B cell (primary cell): Measurements from ENCODE around the gene DLK2. TPM values are rescaled to one million over a fixed set of nuclear protein-coding genes. Genes with fewer than 3 reads are reported as not detected.

Source experiments
- ATAC-seq: fragments of 200-7000 bp; cut with Tn5 transposase; one replicate; pipeline ENCODE4 v1.10.0; 2021; ENCODE audit warnings: low read depth, mild to moderate bottlenecking, moderate number of reproducible peaks, moderate library complexity
- CTCF ChIA-PET: fragments of 350-600 bp; sonication (Branson Sonifier 250); formaldehyde crosslinking; loops from one replicate; lab custom pipeline; 2021; ENCODE audit warnings: antibody characterized with exemption, inconsistent platforms; lab: Charles Lee
- POLR2A ChIA-PET: fragments of 350-600 bp; sonication (Branson Sonifier 250); formaldehyde crosslinking; loops from one replicate; lab custom pipeline; 2021; ENCODE audit warnings: antibody characterized with exemption; lab: Charles Lee
- DNase-seq: peaks from one replicate; pipeline ENCODE4 v3.0.0; 2013
- H2AFZ ChIP-seq: 2 replicates; pipeline ENCODE4 v1.6.1; 2012; ENCODE audit warnings: mild to moderate bottlenecking, low read depth, low read length; ENCODE audit not compliant: insufficient read depth, poor library complexity, severe bottlenecking
- H3K27ac ChIP-seq, 2 donors: 1 replicate in 1 of 2; 2 replicates in 1 of 2; pipeline ENCODE4 v1.5.1; 2012 to 2013; ENCODE audit warnings: low read length in 2 of 2, mild to moderate bottlenecking in 2 of 2, moderate library complexity in 1 of 2
- H3K27me3 ChIP-seq, 4 experiments: fragments of 200-600 bp in 1 of 4; sonication (generic) in 1 of 4; replicated peaks in 1 of 4; 1 replicate in 2 of 4; 2 replicates in 2 of 4; pipeline versions ENCODE4 v1.6.1 to v1.7.0; 2013 to 2016; ENCODE audit warnings: low read length in 3 of 4, mild to moderate bottlenecking in 2 of 4, mixed read lengths in 1 of 4, moderate library complexity in 1 of 4; ENCODE audit not compliant: insufficient read depth in 4 of 4, control insufficient read depth in 3 of 4; ENCODE audit errors: control extremely low read depth in 1 of 4
- H3K36me3 ChIP-seq, 2 experiments: replicated peaks in 1 of 2; 1 replicate in 1 of 2; 2 replicates in 1 of 2; pipeline versions ENCODE4 v1.6.1 to v1.7.1; 2013; ENCODE audit warnings: low read length in 1 of 2; ENCODE audit not compliant: insufficient read depth in 2 of 2, control insufficient read depth in 1 of 2; ENCODE audit errors: control extremely low read depth in 1 of 2, extremely low read depth in 1 of 2
- H3K4me1 ChIP-seq, 2 donors: fragments of 200-600 bp in 1 of 2; sonication (generic) in 1 of 2; 1 replicate in 1 of 2; 2 replicates in 1 of 2; pipeline versions ENCODE4 v1.5.1 to v1.6.1; 2013 to 2017; ENCODE audit warnings: low read length in 2 of 2; ENCODE audit not compliant: control insufficient read depth in 2 of 2, insufficient read depth in 2 of 2
- H3K4me2 ChIP-seq: replicated peaks from 2 replicates; pipeline ENCODE3; 2012; ENCODE audit warnings: mild to moderate bottlenecking, low read depth, low read length; ENCODE audit not compliant: poor library complexity, severe bottlenecking
- H3K4me3 ChIP-seq, 5 experiments: fragments of 200-600 bp in 1 of 5; sonication (generic) in 1 of 5; 1 replicate in 3 of 5; 2 replicates in 2 of 5; pipeline versions ENCODE4 v1.5.1 to v1.7.0; 2011 to 2016; ENCODE audit warnings: low read length in 4 of 5, mild to moderate bottlenecking in 4 of 5, low read depth in 2 of 5, control low read depth in 1 of 5, moderate library complexity in 1 of 5; ENCODE audit not compliant: insufficient read depth in 1 of 5; ENCODE audit errors: control extremely low read depth in 1 of 5, extremely low read depth in 1 of 5
- H3K79me2 ChIP-seq: fragments of 200-600 bp; sonication (generic); one replicate; pipeline ENCODE4 v1.6.0; 2016; ENCODE audit warnings: low read length; ENCODE audit not compliant: control insufficient read depth, insufficient read depth
- H3K9ac ChIP-seq: fragments of 200-600 bp; sonication (generic); 2 replicates; pipeline ENCODE4 v1.6.1; 2017; ENCODE audit warnings: mild to moderate bottlenecking, low read length, moderate library complexity
- H3K9me3 ChIP-seq, 3 donors: one replicate each; pipeline versions ENCODE4 v1.6.1 to v1.7.1; 2013; ENCODE audit warnings: low read length in 2 of 3; ENCODE audit not compliant: control insufficient read depth in 2 of 3, insufficient read depth in 1 of 3; ENCODE audit errors: control extremely low read depth in 1 of 3
- H4K20me1 ChIP-seq: 2 replicates; pipeline ENCODE4 v1.6.0; 2012; ENCODE audit warnings: mild to moderate bottlenecking, low read length; ENCODE audit not compliant: insufficient read depth, control insufficient read depth, poor library complexity, severe bottlenecking
- H3K27ac Mint-ChIP-seq: one replicate; pipeline ENCODE4 v1.8.0; 2021; ENCODE audit warnings: mixed read lengths
- H3K27me3 Mint-ChIP-seq: one replicate; pipeline ENCODE4 v1.8.0; 2021; ENCODE audit warnings: mixed read lengths
- H3K4me1 Mint-ChIP-seq: one replicate; pipeline ENCODE4 v1.8.0; 2021; ENCODE audit warnings: mixed read lengths
- H3K4me3 Mint-ChIP-seq: one replicate; pipeline ENCODE4 v1.8.0; 2021; ENCODE audit warnings: mixed read lengths
- H3K9me3 Mint-ChIP-seq: one replicate; pipeline ENCODE4 v1.8.0; 2022; ENCODE audit warnings: mixed read lengths; ENCODE audit not compliant: insufficient read depth
- EZH2 ChIP-seq: IDR thresholded peaks from 2 replicates; pipeline ENCODE4 v1.6.1; 2012; ENCODE audit warnings: borderline replicate concordance, low read depth, mild to moderate bottlenecking, moderate library complexity, low read length; ENCODE audit not compliant: insufficient read depth, poor library complexity, severe bottlenecking
- WGBS: methylation state at CpG from one replicate; pipeline ENCODE4 v1.1.5; 2013; ENCODE audit warnings: missing lambda C conversion rate; ENCODE audit not compliant: insufficient coverage; 5-methylcytosine and 5-hydroxymethylcytosine counted together
- intact Hi-C: fragments of 100-400 bp; cut with micrococcal nuclease; formaldehyde crosslinking; loops from one replicate; pipeline ENCODE4 v1.10.0; 2022
- polyA plus RNA-seq: library from polyadenylated mRNA; depleted of rRNA; stranded (reverse); fragments of >200 nt; gene quantifications from 2 replicates; pipeline ENCODE4 v1.2.3, GENCODE V29; 2012
- total RNA-seq, 2 donors: library from RNA; stranded (reverse); fragments of 120-200 nt in 1 of 2; gene quantifications; 1 replicate in 1 of 2; 2 replicates in 1 of 2; pipeline versions ENCODE4 v1.2.3 to v1.2.4, GENCODE V29; 2013 to 2022
- TF ChIP-seq, protein P1 (sequence below): fragments of 200-600 bp; IDR thresholded peaks from one replicate; pipeline ENCODE4 v1.8.0; 2022; ENCODE audit warnings: antibody characterized with exemption, mild to moderate bottlenecking

Gene DLK2
- total and polyA plus RNA-seq, 2 donors (not counting 1 experiment from before 2014, with no cell fraction given): 0.34 TPM; not detected in 1

- Histone ChIP-seq H3K79me2 (no peaks in the 10 kb centered on the region), H3K9ac (no peak overlapping the region), H3K27me3 (no peaks in the 10 kb centered on the region), H3K4me2 (no peak overlapping the region), H3K36me3 (no peaks in the 10 kb centered on the region), H3K4me3 (no peak overlapping the region), H3K27ac (no peak overlapping the region), H3K9me3 (peaks cover 0 to 2% (median 0%) of the 10 kb centered on the region in 3 donors), H4K20me1 (no peaks in the 10 kb centered on the region), H3K4me1 (peaks cover 1 to 2% of the 10 kb centered on the region in 2 donors), H2AFZ (no peak overlapping the region)
- POLR2A ChIA-PET: no interaction called here
- no peak for DNase-seq
- Mint-ChIP-seq H3K4me1 (peaks cover 3% of the 10 kb centered on the region), H3K4me3 (no peak overlapping the region), H3K27ac (no peak overlapping the region), H3K9me3 (no peaks in the 10 kb centered on the region), H3K27me3 (peaks cover 5% of the 10 kb centered on the region)
- WGBS: no CpG with 5 or more reads among the region's 3 CpGs
- intact Hi-C loops: no loop called here
- CTCF ChIA-PET: interaction anchor here (0.6 to 1.1 kb wide), 3 partner anchors 35 to 192 kb away, joined by 3 read pairs; no protein-coding TSS in a partner anchor
- ATAC-seq: no peak
- no peak for TF ChIP-seq EZH2
- TF ChIP-seq, protein P1, sequence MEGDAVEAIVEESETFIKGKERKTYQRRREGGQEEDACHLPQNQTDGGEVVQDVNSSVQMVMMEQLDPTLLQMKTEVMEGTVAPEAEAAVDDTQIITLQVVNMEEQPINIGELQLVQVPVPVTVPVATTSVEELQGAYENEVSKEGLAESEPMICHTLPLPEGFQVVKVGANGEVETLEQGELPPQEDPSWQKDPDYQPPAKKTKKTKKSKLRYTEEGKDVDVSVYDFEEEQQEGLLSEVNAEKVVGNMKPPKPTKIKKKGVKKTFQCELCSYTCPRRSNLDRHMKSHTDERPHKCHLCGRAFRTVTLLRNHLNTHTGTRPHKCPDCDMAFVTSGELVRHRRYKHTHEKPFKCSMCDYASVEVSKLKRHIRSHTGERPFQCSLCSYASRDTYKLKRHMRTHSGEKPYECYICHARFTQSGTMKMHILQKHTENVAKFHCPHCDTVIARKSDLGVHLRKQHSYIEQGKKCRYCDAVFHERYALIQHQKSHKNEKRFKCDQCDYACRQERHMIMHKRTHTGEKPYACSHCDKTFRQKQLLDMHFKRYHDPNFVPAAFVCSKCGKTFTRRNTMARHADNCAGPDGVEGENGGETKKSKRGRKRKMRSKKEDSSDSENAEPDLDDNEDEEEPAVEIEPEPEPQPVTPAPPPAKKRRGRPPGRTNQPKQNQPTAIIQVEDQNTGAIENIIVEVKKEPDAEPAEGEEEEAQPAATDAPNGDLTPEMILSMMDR: no peak
These were observed 33.5 kb downstream of the DLK2 start for GRCh38 chr6:43421831-43422230.

DNA sequence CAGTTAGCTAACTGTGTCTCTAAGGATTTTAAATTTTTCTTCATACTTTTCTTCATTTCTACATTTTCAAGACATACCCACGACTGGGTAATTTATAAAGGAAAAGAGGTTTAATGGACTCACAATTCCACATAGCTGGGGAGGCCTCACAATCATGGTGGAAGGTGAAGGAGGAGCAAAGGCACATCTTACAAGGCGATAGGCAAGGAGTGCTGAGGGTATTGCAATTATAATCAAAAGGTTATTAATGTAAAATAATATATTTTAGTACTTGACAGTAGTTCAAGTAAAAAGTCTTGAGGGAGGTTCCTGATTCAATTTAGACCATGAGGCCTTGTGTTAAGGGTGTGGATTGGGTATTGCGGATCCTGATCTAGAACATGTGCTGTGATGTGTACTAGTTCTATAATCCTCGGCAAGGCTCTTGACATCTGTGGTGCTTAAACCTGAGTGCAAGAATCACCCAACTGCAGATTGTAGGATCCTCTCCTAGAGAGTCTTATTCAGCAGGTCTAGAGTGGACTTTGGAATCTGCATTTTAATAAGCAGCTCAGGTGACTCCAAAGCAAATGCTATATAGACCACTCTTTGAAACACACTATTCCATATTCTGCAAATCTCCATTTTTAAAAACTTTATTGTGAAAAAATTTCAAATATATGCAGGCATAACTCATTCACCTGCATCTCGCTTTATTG lies 35.2 kb downstream of the DLK2 start:
- intact Hi-C loops: no loop called here
- H4K20me1 ChIP-seq: no peaks in the 10 kb centered on the region

More for the DNA sequence above, 35.2 kb downstream of the DLK2 start:
- H3K4me1 Mint-ChIP-seq: no peaks in the 10 kb centered on the region
- CTCF ChIA-PET: interaction anchor here (1.0 kb wide), 2 partner anchors 15 to 87 kb away, joined by 3 read pairs; no protein-coding TSS in a partner anchor
- Histone ChIP-seq H3K79me2 (no peaks in the 10 kb centered on the region), H3K27me3 (no peaks in the 10 kb centered on the region), H3K4me3 (no peak overlapping the region), H3K36me3 (no peaks in the 10 kb centered on the region), H3K4me2 (no peak overlapping the region), H3K27ac (no peak overlapping the region), H3K4me1 (no peaks in the 10 kb centered on the region), H3K9ac (no peak overlapping the region), H3K9me3 (peaks cover 0 to 2% (median 0%) of the 10 kb centered on the region in 3 donors), H2AFZ (no peak overlapping the region)
- peaks cover 7% of the 10 kb centered on the region for H3K27me3 Mint-ChIP-seq
- TF ChIP-seq, protein P1: no peak
- no peak for TF ChIP-seq EZH2
- DNase-seq (no peak), ATAC-seq (no peak)
- H3K27ac Mint-ChIP-seq: no peak overlapping the region
- H3K4me3 Mint-ChIP-seq: no peak overlapping the region
- WGBS: 100% methylated on average over 2 of the region's 5 CpGs
- no peaks in the 10 kb centered on the region for H3K9me3 Mint-ChIP-seq
- POLR2A ChIA-PET: no interaction called here
